CD4-positive, alpha-beta T cell treated with Interferon alpha-2 for 1 hour (primary cell): ENCODE measurements around the gene CDH15.
"Not testable (repeated sequence)": the region's sequence is repeated elsewhere in the genome, so short reads cannot be mapped to it uniquely, and the experiment has no call there.

Source experiments
- DNase-seq, 2 donors: peaks; one replicate each; pipeline ENCODE4 v3.0.0-alpha.2; 2020 to 2022

Gene CDH15

DNA sequence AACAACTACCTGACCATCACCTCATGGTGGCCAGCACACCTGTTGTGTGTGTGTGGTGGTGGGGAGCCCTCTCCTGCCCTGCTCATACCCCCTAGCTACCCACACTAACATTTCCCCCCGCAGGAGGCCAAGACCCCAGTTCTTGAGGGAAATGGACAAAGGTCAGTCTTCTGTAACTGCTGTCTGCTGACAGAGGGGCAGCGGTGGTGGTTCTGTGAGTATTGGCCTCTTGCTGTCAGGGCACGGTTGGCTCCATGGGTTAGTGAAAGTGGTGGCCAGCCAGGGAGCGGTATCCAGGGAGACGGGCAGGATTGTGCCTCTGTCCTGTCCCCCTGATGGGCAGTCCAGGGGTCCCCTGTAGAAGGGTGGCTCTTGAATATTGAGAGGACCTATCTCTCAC, 72.1 kb downstream of the CDH15 start:
- DNase-seq = no peak

DNA sequence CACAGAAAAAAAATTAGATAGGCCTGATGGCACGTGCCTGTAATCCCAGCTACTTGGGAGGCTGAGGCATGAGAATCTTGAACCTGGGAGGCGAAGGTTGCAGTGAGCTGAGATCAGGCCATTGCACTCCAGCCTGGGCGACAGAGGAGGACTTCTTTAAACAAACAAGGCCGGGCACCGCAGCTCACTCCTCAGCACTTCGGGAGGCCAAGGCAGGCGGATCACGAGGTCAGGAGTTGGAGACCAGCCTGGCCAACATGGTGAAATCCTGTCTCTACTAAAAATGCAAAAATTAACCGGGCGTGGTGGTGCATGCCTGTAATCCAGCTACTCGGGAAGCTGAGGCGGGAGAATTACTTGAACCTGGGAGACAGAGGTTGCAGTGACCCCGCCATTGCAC, 72.7 kb downstream of the CDH15 start:
- not testable (repeated sequence) for DNase-seq

DNA sequence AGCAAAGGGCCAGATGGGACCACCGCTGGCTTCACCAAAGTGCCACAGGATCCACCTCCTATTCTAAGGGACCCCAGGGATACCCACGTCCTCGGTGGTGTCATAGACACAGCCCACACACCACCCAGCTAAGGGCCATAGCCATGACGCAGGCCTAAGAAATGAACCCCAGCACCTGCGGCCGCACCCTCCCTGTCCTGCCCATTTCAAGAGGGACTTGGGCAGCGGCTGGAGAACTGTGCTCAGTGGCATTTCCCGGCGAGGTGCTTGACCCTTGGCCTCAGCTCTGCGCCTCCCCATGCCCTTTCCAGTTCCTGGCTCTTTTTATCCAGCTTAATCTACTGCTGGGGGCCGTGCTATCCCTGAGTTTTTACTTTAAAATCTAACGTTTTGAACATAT, 73.2 kb downstream of the CDH15 start:
- DNase-seq = no peak
